ENCODE data around the gene DNM2.
"Not testable (repeated sequence)": the region's sequence is repeated elsewhere in the genome, so short reads cannot be mapped to it uniquely, and the experiment has no call there.

DNM2 gene
- total RNA-seq: 295 to 325 reads per million in 2 donors

GRCh38 chr19:10717356-10718204, at the start of gene DNM2:
Gene DNM2, plus strand, starts transcription at chr19:10718079. Its CDS starts 164 bp downstream, at chr19:10718243.
- DNase-seq: peak; percentile 96

GRCh38 chr19:10669246-10669645, 48.6 kb upstream of the DNM2 start:
- no peak for DNase-seq

DNA sequence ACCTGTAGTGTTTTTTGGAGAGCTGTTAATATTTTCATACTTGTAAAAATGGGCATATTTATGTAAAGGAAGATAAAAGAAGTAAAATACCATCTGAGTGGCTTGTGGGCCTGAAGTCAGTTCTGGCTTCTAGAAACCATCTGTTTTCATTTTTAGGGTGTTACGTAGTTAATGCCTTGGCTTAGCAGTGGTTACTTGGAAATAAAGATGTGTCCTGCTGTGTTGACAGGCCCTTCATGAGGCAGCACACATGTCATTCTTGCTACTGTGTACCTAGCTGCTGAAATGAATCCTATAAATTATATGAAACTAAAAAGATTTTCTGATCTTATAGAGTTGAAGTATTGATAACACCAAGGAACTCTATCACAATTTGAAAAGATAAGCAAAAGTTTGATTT, 47.7 kb upstream of the DNM2 start:
- no peak for DNase-seq

DNA sequence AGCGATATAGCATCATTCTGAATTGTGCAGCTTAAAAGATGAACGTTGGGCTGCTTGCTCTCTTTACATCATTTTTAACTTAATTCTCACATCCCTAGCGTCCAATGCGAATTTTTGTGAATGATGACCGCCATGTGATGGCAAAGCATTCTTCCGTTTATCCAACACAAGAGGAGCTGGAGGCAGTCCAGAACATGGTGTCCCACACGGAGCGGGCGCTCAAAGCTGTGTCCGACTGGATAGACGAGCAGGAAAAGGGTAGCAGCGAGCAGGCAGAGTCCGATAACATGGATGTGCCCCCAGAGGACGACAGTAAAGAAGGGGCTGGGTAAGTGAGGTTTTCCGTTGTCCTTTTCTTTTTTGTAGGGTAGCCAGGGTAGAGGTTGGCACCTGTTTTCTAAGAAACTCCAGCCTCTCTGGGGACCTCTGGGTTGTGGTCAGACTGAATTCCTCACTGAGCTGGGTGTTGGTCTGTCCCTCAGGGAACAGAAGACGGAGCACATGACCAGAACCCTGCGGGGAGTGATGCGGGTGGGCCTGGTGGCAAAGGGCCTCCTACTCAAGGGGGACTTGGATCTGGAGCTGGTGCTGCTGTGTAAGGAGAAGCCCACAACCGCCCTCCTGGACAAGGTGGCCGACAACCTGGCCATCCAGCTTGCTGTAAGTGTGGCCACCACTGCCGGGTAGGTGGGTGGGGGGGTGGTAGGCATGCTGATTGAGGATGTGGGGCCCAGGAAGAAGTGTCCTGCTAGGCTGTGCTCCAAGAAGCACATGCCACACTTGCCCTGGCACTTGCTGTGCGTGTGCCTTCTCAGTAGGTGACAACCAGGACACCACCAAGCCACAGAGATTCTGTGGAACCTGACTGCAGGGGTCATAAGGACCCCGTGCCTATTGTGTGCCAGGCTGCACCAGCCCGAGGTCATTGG, 46.7 kb upstream of the DNM2 start:
- DNase-seq: no peak

DNA sequence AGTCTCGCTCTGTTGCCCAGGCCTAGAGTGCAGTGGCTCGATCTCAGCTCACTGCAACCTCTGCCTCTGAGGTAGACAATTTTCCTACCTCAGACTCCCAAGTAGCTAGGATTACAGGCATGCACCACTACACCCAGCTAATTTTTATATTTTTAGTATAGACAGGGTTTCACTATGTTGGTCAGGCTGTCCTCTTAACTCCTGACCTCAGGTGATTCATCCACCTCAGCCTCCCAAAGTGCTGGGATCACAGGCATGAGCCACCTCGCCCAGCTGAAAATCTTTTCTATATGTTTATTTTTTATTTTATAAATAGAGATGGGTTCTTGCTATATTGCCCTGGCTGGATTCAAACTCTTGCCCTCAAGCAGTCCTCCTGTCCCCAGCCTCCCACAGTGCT, 46.0 kb upstream of the DNM2 start:
- DNase-seq: not testable (repeated sequence)

DNA sequence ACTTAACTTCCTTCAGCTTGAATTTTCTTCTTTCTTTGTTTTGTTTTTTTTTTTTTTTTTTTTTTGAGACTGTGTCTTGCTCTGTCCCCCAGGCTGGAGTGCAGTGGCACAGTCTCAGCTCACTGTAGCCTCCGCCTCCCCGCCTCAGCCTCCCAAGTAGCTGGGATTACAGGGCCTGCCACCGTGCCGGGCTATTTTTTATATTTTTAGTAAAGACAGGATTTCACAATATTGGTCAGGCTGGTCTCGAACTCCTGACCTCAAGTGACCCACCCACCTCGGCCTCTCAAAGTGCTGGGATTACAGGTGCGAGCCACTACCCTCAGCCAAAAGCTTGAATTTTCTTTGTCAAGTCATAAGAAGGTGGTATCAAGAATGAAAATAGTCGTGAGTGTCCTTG, 42.7 kb upstream of the DNM2 start:
- not testable (repeated sequence) for DNase-seq

DNA sequence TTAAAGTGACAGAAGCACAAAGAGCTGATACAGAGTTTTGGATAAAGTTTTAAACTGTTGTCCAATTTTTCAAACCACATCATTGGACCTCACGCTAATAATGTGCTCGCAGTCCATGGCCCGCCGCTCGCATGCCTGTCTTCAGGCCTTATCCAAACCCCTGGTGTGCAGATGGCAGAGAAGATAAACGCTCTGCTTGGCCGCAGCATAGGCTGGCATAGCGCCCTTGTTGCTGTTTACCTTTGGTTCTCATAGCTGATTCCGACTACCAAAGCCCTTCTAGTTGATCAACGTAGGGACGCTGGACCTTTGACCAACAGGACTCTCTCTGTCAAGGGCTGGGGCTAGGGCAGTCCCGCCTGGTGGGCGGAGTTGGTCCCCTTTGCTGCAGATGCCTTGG, 40.1 kb upstream of the DNM2 start:
- DNase-seq: no peak

DNA sequence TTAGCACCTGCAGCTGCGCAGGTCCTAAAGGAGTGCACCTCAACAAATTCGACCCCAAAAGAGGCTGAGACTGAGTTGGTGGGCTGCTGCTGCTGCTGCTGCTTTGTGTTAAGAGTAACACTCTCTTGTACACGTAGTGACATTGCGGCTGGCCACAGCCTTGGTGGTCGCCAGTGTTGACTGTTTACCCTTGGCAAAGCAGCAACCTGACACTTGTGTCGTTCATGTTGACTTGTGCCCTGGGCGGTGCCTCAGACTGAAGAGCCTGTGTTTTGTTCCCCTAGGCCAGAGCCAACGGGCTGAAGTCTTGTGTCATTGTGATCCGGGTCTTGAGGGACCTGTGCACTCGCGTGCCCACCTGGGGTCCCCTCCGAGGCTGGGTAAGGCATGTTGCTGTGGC, 39.1 kb upstream of the DNM2 start:
- DNase-seq: no peak

- DNase-seq: no peak
Measured at GRCh38 chr19:10679743-10680142, 38.1 kb upstream of the DNM2 start.

DNA sequence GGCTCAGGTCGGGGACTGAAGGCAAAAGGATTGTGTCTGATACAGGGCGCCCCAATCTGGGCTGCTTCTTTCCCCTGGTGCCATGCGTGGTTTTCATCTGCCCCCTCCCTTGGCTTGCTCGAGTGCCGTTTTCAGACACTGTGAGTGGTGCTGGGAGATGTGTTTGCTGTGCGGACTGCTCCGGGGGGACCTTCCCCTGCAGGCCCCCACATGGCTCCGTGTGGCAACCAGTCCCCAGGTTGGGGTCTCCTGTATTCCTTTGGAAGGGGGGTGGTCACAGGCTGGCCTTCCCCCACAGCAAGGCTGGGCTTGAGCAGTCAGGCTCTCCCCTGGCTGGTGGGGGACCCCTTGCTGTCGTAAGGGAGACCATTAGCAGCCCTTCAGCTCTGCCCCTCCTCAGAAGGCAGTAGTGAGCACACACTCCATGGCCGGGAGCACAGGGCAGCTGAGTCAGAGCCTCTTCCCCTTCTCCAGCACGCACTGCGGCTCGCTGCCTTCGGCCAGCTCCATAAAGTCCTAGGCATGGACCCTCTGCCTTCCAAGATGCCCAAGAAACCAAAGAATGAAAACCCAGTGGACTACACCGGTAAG, 37.2 kb upstream of the DNM2 start:
- DNase-seq: no peak

DNA sequence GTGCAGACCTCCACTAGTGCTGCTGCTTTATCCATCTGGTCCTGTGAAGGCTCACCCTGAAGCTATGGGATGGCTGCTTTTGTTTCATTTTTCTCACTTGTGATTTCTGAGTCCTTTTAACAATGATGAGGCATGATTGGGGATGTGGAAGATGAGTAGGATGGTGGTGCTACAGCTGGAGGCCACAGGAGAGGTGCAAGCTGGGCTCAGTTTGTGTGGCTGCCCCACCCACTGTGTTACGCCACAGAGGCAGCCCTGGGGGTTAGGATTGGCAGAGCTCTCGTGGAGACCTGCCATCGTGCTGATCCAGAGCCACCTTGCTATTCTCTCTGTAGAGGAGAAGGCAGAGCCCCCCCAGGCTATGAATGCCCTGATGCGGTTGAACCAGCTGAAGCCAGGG, 36.2 kb upstream of the DNM2 start:
- no peak for DNase-seq

DNA sequence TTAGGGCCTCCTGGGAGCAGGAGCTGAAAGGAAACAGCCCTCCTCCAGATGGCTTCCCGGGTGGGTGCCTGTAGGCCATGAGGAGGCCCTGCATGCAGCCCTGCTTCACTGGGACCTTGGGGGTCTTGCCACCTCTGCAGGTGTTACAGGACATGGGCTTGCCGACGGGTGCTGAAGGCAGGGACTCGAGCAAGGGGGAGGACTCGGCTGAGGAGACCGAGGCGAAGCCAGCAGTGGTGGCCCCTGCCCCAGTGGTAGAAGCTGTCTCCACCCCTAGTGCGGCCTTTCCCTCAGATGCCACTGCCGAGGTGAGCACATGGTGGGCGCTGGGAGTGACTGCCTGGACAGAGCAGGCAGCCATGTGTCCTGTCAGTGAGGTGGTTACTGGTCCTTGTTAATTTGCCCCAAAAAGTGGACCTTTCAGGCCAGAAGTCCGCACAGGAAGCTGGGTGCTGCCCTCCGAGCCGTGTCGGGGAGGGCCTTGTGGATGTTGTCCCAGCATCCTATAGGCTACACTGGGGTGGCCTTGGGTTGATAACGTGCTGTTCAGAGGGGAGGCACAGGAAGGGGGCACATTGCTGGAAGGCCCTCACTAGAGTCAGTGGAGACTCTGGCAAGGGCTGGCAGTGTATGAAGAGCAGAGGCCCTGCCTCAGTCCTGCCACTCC, 35.3 kb upstream of the DNM2 start:
- DNase-seq: no peak

DNA sequence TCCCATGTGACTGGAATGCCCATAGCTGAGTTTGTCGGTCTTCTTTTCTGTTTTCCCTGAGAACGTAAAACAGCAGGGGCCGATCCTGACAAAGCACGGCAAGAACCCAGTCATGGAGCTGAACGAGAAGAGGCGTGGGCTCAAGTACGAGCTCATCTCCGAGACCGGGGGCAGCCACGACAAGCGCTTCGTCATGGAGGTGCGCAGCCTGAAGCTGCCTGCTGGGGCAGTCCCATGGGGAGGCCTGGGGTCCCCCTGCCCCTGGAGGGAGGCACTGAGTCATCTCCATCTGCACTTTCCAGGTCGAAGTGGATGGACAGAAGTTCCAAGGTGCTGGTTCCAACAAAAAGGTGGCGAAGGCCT, 34.8 kb upstream of the DNM2 start:
- no peak for DNase-seq

DNA sequence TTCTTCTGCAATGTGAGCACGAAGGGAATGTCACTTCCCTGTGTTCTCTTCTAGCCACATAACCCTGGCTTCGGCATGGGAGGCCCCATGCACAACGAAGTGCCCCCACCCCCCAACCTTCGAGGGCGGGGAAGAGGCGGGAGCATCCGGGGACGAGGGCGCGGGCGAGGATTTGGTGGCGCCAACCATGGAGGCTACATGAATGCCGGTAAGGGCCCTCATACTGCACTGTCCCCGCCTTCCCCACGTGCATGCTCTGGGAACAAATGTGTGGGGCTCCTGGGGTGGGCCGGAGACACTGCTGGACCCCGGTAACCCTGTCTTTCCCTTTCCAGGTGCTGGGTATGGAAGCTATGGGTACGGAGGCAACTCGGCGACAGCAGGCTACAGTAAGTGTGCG, 34.3 kb upstream of the DNM2 start:
- DNase-seq: no peak

- no peak for DNase-seq
Measured at GRCh38 chr19:10685210-10685609, 32.7 kb upstream of the DNM2 start.

- DNase-seq: no peak
Measured at GRCh38 chr19:10686193-10686592, 31.7 kb upstream of the DNM2 start.

DNA sequence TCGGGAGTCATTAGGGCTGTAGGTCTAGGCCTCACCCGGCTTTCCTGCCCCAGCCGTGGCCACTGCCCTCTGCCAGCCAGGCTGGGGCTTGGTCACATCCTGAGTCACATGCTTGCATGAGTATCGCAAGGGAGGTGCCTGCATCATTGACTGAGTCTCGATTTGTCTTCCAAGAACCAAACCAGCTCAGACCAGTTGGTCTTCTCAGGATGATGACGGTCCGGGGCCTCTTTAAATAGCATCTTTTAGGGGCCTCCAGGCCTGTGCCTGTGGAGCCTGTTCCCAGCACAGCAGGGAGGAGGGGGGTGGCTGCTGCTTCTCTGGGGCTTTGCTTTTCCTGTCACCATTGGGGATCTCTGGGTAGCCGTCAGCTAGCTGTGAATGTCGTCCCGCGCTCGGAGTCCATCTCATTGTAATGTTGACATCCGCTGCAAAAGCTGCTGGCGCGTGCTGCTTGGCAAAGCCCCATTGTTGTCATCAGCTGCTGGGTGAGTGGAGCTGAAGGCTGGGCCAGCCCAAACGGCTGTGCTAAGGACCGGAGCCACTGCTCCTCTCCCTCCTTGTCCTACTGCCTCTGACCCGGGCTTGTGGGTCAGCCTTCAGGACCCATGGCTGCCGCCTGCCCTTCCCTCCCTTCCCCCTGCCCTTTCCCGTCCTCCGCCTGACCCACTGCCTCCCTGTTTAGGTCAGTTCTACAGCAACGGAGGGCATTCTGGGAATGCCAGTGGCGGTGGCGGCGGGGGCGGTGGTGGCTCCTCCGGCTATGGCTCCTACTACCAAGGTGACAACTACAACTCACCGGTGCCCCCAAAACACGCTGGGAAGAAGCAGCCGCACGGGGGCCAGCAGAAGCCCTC, 31.0 kb upstream of the DNM2 start:
- DNase-seq: no peak

GRCh38 chr19:10687518-10688288, 30.2 kb upstream of the DNM2 start:
- DNase-seq: no peak

- no peak for DNase-seq
Measured at GRCh38 chr19:10688545-10689280, 29.2 kb upstream of the DNM2 start.

GRCh38 chr19:10690341-10690781, 27.5 kb upstream of the DNM2 start:
- no peak for DNase-seq

Measured in T-helper 9 cell (primary cell).